ENCODE results near the gene SMYD4.
"Not testable (repeated sequence)": the region's sequence is repeated elsewhere in the genome, so short reads cannot be mapped to it uniquely, and the experiment has no call there.

Gene SMYD4

GRCh38 chr17:1779571-1780131, 50.1 kb downstream of the SMYD4 start:
- no peak for DNase-seq

- no peak for DNase-seq
Observed at GRCh38 chr17:1776857-1777256, 52.8 kb downstream of the SMYD4 start.

GRCh38 chr17:1776328-1776727, 53.4 kb downstream of the SMYD4 start:
- no peak for DNase-seq

GRCh38 chr17:1774390-1775176, 55.1 kb downstream of the SMYD4 start:
- no peak for DNase-seq

- DNase-seq: no peak
Observed at GRCh38 chr17:1773696-1774181, 56.0 kb downstream of the SMYD4 start.

GRCh38 chr17:1773000-1773695, 56.6 kb downstream of the SMYD4 start:
- DNase-seq: not testable (repeated sequence)

- no peak for DNase-seq
Observed at GRCh38 chr17:1769822-1770477, 59.8 kb downstream of the SMYD4 start.

GRCh38 chr17:1767358-1767757, 62.3 kb downstream of the SMYD4 start:
- no peak for DNase-seq

- DNase-seq: no peak
Observed at GRCh38 chr17:1766382-1767135, 63.1 kb downstream of the SMYD4 start.

GRCh38 chr17:1765576-1765975, 64.1 kb downstream of the SMYD4 start:
- no peak for DNase-seq

- DNase-seq: not testable (repeated sequence)
Observed at GRCh38 chr17:1764705-1765104, 65.0 kb downstream of the SMYD4 start.

GRCh38 chr17:1764284-1764683, 65.4 kb downstream of the SMYD4 start:
- peak; percentile 20 to 32 for DNase-seq

GRCh38 chr17:1762901-1763898, 66.5 kb downstream of the SMYD4 start:
- DNase-seq: no peak

GRCh38 chr17:1762233-1762900, 67.3 kb downstream of the SMYD4 start:
- no peak for DNase-seq

GRCh38 chr17:1759529-1759928, 70.2 kb downstream of the SMYD4 start:
- DNase-seq: no peak

GRCh38 chr17:1758807-1759206, 70.9 kb downstream of the SMYD4 start:
- no peak for DNase-seq

- no peak for DNase-seq
Observed at GRCh38 chr17:1755827-1756262, 73.9 kb downstream of the SMYD4 start.

GRCh38 chr17:1755252-1755826, 74.4 kb downstream of the SMYD4 start:
- DNase-seq: no peak

GRCh38 chr17:1754430-1755112, 75.1 kb downstream of the SMYD4 start:
- no peak for DNase-seq
